ENCODE data around the gene CBFA2T2.

CBFA2T2 gene

DNA sequence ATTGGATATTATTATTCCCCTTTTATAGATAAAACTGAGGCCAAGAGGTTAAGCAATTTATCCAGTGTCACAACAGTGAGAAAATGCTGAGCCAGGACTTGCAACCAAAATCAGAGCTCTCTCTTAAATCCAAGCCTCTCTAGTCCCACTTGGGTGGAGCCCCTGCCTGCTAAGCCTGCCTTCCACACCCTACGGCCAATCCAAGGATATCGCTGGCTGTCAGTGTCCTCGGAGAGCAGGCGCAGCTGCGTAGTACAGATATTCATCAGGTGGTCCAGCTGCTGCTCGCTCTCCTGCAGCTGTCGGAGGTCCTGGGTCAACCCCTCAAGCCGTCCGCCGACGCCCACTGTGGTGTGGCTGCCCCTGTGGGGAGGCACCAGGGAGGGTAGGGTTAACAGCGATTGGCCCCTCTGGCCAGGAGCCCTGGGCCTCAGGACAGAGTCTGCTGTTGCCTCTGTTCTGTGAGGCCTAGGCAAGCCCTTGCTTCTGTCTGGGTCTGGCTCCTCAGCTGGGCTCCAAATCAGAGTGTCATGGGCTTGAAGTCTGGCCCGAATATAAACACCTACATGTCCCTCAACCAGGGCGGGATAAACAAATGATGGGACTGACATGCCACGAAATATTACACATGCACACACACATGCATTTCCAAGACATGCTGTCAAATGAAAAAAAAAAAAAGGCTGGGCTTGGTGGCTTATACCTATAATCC, 188.3 kb downstream of the CBFA2T2 start:
- no peak for DNase-seq (ENCODE audit: low read depth)

DNA sequence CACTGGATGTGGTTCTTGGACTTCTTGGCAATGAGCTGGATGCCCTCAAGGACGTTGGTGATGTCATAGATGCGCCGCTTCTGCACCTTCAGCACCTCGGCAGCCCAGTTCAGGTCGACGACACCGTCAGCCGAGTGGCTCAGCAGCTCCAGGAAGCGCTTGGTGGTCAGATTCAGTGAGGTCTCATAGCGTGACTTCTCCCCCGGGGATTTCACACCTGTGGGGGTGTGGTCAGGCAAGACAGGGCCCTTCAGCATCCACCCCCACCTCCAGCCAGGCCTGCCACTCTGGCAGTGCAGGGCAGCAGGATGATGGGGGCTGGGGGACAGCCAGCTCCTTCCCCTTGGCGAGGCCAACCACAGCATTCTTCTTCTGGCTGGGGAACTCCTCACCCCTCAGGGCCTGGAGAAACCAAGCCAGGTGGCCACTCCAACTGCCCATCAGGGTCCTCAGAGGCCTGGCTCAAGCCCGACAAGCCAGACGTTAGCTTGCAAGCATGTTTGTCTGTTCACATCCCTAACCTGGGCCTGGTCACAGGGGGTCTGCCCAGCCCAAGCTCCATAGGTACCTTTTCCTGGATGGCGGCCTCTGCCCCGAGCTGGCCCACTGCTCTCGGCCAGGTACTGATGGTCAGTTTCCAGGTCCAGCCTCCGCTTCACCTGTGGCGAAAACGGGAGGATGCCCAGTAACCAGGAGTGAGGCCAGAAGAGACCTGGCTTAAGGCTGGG, 190.0 kb downstream of the CBFA2T2 start:
- DNase-seq (ENCODE audit: low read depth) = no peak

DNA sequence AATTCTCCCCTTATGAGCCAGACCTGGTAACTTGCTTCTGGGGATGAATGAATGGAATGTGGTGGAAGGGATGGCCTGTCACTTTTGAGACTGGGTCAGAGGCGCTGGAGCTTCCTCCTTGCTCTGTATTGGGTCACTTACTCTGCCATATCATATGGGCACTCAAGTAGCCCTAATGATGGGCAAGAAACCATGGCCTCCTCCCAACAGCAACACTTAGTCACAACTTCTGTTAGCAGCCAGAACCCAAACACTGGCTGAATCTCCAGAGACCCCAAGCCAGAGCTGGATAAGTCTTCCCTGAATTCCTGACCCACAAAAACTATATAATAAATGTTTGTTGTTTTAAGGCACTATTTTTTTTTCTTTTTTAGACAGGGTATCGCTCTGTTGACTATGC, 190.8 kb downstream of the CBFA2T2 start:
- no peak for DNase-seq (ENCODE audit: low read depth)

DNA sequence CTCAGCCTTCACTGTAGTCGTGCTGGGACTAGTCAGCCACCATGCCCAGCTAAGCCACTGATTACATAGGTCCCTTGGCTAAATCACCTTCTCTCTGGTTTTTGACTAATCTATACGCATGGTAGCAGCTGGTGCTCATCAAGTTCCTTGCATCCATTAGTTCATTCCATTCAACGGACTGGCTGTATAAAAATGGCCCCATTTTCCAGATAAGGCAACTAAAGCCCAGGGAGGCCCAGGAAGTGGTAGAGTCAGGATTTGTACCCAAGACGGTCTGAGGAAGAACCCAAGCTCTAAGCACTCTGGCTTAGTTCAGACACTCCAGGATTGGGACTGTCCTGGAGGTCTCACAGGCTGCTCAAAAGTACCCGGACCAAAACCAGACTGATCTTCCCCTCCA, 191.4 kb downstream of the CBFA2T2 start:
- DNase-seq (ENCODE audit: low read depth) = no peak

DNA sequence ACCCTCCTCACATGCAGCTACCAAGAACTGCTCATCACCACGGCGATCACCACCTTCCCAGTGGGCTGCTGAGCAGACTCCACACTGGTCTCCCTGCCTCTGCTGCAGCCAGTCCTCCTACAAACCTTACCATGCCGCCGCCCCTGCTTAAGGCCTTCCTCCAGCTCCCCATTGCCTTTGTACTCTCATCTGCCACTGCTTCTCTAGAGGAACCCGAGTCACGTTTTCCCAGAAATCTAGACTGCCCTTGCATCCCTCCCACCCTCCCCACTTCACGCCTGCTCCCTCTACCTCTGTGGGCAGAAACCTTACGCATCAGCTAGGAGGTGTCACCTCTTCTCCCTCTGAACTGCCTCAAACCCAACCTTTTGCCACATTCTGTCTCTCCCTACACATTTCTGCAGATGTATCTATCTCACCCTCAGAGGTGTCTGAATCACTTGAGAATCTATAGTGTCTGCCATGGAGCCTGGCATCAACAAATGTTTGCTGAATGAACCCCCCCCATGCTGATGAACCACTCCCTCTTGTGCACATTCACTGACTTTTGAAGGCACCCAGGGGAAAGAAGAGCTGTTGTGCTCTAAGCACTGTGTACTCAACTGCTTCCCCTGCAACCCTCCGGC, 191.9 kb downstream of the CBFA2T2 start:
- DNase-seq (ENCODE audit: low read depth) = no peak

DNA sequence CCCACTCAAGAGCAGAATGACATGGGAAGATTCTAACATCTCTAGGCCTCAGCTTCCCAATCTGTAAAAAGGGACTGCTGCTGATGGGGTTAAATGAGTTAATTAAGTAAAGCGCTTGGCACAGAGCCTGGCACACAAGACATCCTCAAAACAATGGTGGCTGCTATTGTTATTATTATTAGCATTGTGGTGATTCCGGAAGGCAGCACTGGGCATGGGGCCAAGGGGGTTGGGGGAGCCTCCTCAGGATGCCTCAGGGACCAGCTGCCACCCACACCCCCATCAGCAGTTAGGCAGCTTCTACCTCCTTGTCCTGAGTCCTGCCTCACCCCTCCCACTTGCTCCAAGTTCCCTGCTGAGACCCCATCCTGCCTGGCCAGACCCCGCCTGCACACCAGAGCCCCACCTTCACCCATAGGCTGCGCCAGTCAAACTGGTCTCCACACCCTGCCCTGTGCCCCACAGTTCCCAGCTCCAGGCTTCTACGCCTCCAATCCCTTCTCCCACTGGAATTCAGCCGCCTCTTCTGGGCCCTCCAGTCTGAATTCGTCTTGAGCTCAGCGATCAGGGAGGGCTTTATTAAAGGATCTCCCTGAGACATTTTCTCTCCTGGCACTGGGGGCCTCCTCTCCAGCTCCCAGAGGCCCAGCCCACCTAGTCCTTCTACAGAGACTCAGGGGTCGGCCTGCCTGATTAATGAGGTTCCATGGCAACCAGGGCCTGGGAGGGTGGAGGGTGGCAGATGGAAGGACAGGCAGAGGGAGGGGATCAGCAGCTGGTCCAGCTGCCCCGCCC, 194.8 kb downstream of the CBFA2T2 start:
- no peak for DNase-seq (ENCODE audit: low read depth)

DNA sequence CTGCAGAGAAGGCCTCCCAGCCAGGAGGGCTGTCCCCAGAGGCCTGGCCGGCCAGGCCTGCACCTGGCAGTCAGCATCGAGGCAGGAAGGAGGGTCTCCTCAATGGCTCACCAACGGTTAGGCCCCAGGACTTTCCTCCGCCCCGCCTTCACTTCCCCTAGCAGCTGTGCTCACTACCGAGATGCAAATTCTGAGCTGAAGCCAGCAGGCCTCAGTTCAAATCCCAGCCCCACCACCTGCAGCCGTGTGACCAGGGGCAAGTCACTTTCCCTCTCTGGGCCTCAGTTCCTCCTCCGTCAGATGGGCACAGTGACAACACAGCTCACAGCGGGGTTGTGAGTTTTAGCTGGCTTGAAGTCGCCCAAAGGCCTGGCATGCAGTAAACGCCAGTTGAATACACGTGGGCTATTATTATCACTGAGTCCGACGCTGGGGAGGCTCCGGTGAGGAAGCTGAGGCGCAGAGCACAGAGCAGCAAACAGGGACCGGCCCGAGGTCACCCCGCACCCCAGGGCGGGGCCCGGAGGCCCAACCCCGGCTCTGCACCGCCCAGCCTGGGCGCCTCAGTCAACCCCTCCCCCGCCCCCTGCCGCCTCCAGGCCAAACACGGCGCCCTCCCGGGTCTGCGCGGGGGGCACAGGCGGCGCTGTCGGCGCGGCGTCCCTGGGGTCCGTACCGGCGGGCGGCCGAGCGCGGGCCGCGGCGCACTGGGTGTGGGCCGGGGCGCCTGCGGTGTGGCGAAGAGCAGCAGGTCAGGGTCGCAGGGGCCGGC, 195.6 kb downstream of the CBFA2T2 start:
- peak; percentile 65 for DNase-seq (ENCODE audit: low read depth)

DNA sequence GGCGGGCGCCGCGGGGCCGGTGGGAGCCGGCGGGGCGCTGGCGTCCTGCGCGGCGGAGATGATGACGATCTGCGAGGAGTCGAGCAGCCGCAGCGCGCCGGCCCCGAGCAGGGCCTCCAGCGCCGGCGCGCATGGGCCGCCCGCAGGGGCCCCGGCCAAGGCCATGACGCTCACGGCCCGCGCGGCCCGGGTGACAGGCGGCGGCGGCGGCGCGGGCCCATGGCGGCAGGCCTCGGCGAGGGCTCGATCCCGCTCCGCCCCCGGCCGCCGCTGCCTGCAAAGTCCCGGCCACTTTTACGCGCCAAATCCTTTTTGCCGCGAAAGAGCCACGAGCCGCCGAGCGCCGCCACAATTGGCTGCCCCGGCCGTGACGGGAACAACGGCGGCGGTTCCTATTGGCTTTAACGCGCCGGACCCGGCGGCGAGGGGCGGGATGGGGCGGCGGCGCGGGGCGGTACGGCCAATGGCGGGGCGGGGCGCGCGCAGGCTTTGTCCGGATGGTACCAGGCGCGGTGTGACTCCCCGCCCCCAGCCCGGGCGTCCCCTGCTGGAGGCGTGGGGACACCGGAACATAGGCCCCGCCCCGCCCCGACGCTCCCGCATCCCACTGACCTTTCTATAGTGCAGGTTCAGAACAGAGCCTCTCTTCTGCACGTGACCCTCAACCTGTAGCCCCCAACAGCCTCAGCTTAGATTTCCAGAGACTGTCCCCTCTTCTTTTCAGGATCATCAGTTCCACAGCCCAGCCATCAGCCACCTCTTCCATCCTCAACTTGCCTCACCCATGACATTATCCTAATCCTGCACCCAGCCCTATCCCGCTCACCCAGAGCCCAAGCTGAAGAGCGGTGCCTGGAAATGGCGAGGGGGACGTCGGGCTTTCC, 196.4 kb downstream of the CBFA2T2 start, which contains the start of gene E2F1:
Gene E2F1 (minus strand): TSS at position 286 of the 884 bp plus-strand sequence. CDS start 121 bp downstream, at position 165.
- peak; percentile 95 for DNase-seq (ENCODE audit: low read depth)

DNA sequence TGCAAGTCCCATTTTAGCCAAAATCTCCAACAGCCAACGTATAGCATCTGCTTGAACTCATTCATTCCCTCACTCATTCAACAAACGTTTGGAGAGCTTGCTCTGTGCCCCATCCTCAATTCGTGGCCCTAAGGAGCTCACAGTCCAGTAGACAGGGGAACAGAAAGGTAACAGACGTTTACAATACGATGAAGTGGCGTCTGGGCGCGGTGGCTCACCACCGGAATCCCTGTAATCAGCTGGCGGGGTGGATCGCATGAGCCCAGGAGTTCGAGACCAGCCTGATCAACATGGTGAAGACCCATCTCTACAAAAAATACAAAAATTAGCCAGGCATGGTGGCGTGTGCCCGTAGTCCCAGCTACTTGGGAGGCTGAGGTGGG, 197.1 kb downstream of the CBFA2T2 start:
- DNase-seq (ENCODE audit: low read depth) = no peak

DNA sequence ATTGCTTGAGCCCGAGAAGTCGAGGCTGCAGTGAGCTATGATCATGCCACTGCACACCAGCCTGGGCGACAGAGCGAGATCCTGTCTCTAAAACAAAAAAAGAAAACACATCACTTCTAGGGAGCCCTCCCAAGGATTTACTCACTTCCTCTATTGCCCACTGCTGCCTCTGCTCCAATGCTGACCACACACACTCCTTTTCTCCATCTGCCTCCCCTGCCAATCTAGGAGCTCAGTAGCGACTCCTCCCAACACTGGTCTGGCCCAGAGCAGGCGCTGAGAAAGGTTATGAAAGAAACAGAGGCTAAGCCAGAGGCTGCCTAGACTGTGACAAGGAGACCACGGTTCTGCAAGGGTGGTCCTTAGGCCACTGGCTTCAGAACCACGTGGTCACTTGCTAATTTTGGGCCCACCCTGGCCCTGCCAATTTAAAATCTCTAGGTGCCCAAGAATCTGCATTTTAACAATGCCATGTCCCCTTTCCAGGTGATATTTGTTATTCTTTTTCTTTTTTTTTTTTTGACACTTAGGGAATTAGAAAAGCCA, 197.5 kb downstream of the CBFA2T2 start:
- no peak for DNase-seq (ENCODE audit: low read depth)

DNA sequence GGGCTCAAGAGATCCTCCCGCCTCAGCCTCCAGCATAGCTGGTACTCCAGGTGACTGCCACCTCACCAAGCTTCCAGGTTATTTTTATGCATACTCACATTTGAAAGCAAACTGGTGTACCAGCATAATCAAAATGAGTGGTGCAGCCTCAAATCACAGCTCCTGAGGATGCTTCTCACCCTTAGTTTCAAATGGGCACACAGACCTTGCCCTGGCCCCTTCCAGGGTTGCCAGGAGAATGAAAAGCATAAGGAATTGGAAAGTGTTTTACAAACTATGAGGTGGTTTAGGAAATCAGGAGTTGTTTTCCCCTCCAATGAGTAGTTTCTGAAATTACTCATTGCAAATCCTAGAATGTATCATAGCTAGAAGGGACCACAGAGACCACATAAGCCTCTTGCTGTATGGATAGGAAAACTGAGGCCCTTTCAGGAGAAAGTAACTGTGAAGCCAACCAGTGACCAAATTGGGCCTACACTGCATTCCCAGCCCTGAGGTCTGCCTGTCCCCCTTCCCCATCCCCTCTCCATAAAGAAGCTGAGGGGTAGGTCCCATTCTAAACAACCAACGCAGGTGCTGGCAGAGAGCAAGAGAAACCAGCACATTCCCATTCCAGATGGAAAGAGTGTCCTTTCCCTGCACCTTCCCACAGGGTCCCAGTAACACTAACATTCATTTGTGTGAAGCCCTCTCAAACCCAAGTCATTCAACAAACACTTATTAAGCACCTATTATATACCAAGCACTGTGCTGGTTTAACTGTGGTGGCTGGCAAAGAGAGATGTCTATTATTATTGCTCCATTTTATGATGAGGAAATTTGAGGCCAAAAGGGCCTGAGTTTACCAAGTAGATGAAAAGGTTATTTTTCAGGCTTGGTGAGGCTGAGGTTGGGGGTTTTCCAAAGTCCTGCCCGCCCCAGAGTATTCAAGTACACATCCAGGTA, 198.4 kb downstream of the CBFA2T2 start:
- DNase-seq (ENCODE audit: low read depth) = no peak

DNA sequence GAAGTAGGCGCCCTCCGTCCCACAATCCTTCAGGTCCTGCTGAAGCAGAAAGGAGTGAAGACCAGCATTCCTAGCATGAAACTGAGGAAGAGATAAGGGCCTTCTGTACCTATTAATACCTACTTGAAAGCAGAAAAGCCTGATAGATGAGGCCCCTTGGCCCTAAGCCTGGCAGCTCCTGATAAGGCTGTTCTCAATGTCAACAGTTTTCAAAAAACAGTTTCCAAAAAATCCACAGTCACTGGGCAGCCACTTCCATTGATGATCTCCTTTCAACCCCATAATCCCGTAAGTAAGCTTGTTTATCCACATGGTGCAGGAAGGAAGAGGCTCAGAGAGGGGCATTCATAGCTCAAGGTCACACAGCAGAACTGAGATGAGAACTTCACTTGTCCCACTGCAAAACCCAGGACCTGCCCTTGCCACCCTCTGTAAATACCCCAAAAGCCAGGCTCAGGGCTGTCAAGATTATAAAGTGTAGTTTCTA, 199.1 kb downstream of the CBFA2T2 start:
- no peak for DNase-seq (ENCODE audit: low read depth)

DNA sequence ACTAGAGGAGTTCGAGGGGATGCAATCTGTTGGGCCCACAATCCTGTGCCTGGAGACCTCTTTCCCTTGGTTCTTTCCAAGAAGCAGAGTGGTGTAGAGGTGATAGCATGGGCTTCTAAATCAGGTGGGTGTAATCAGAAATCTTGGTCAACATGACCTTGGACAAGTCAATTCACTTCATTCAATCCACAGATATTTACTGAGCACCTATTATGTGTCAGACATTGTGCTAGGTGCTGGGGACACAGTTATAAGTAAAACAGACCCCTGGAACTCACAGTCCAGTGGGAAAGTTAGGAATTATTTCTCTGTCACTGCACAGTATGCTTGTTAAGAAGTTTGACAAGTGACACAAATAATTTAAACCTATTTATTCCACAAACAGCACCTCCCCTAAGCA, 199.6 kb downstream of the CBFA2T2 start:
- DNase-seq (ENCODE audit: low read depth) = no peak

DNA sequence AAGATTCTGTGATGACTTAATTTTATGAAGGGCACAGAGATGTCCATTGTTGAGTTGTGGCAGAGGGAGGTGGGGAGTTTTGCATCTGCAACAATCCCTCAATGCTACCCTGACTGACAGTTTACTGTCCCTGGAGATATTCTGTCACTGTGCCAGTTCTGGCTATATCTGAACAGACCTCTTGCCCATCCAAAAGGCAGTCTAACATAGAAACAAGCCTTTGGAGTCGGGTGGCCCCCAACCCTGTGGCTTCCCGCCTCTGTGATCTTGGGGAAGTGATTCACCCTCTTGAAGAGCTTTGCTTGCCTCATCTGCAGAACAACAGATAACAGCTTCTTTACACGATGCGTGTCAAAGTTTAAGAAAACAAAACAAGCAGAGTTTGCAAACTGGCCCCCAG, 200.1 kb downstream of the CBFA2T2 start:
- no peak for DNase-seq (ENCODE audit: low read depth)

DNA sequence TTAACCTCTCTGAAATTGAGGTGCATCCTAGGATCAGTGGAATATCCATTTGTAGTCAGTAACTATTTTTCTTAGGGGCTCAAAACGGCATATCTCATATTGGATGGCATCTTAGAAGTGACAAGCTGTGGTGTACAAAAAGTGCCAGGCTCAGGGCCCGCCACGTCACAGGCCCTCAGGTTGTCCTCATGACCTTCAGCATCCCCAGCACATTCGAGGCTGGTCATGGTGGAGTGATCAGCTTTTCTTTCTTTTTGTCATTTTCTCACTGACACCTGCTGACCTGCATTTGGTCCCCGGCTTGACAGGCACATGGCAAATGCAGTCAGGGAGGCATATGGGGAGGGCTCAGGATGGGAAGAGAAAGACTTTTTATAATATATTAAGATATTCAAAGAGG, 203.4 kb downstream of the CBFA2T2 start:
- no peak for DNase-seq (ENCODE audit: low read depth)

DNA sequence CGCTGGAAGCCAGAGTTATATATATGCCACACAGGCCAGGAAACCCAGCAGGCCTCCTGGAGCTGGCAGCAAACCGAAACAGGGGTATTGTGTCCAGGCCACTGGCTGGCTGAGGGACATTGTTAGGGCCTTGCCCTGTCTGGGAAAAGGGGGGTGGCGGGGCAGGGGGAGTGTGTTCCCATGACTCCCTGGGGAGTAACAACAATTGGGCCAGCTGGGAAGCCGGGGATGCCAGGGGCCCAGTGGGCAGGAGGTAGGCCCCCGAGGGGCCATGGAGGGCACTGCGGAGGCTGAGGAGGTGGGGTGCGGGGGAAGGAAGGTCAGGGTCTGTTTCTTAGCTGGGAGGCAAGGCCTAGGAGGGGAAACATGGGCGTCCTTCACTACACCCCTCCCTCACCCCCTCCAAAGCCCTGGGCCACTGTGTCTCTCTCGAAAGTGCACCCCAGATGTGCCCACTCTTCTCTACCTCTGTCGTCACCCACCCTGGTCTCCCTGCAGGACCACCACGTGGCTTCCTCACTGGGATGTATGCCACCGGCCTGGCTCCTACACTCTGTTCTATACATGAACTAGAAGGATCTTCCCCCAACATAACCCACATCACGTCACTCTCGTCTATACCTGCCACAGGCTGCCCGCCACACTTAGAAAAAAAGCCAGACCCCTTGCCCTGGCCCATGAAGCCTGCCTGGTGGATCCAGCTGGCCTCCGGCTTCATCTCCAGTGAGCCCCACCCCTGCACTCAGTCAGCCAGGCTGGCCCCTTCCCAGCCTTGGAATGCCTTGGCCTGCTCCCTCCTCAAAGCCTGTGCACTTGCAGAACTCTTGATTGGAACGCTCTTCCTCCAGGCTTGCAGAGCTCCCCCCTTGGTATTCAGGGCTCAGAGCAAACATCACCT, 204.1 kb downstream of the CBFA2T2 start:
- DNase-seq (ENCODE audit: low read depth) = no peak

DNA sequence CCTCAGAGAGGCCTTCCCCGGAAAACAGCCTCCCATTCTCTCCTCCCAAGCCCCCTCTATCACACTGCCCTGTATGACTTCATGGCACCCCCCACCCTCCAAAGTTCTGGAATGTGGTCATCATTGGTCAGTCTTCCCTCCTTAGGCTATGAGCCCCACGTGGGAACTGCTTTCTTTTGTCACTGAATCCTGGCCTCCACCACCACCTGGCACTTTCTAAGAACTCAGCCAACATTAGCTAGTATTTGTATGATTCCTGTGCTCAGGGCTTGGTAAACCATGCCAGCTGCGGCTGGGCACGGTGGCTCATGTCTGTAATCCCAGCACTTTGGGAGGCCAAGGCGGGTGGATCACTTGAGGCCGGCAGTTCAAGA, 204.7 kb downstream of the CBFA2T2 start:
- no peak for DNase-seq (ENCODE audit: low read depth)

DNA sequence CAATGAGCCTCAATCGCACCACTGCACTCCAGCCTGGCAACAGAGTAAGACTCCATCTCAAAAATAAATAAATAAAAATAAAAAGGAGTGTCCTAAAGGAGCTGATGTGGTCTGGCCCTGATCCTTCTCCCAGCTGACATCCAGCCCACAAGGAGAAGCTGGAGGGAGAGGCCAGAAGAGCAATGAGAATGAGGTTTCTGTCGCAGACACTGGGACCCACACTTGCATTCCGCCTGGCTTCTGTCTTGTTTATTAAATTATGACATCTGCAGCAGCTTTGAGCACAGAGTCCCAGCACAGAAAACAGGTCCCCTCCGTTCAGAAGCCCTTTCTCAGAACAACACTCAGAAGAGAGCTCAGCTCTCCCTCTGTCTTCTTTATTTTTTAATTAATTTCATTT, 206.6 kb downstream of the CBFA2T2 start:
- no peak for DNase-seq (ENCODE audit: low read depth)
